ENCODE data around the gene MAGEF1.
"Not testable (repeated sequence)": the region's sequence is repeated elsewhere in the genome, so short reads cannot be mapped to it uniquely, and the experiment has no call there.

MAGEF1 gene

GRCh38 chr3:184741798-184742675 lies 30.2 kb upstream of the MAGEF1 start:
- DNase-seq, result no peak

- DNase-seq, result no peak
These were observed 29.3 kb upstream of the MAGEF1 start for GRCh38 chr3:184741259-184741556.

GRCh38 chr3:184740509-184741258 lies 28.8 kb upstream of the MAGEF1 start:
- peak; percentile 30 for DNase-seq

- DNase-seq, result peak; percentile 12
These were observed 28.0 kb upstream of the MAGEF1 start for GRCh38 chr3:184739594-184740505.

- no peak for DNase-seq
These were observed 27.1 kb upstream of the MAGEF1 start for GRCh38 chr3:184738982-184739381.

GRCh38 chr3:184738506-184738890 lies 26.6 kb upstream of the MAGEF1 start:
- no peak for DNase-seq

GRCh38 chr3:184737641-184738505 lies 26.0 kb upstream of the MAGEF1 start:
- no peak for DNase-seq

- no peak for DNase-seq
These were observed 25.2 kb upstream of the MAGEF1 start for GRCh38 chr3:184737063-184737462.

GRCh38 chr3:184734903-184735701 lies 23.2 kb upstream of the MAGEF1 start:
- DNase-seq, result no peak

GRCh38 chr3:184733971-184734608 lies 22.2 kb upstream of the MAGEF1 start:
- no peak for DNase-seq

GRCh38 chr3:184733181-184733580 lies 21.3 kb upstream of the MAGEF1 start:
- no peak for DNase-seq

GRCh38 chr3:184731786-184732537 lies 20.1 kb upstream of the MAGEF1 start:
- no peak for DNase-seq

- DNase-seq, result no peak
These were observed 19.1 kb upstream of the MAGEF1 start for GRCh38 chr3:184730924-184731323.

GRCh38 chr3:184729154-184729553 lies 17.3 kb upstream of the MAGEF1 start:
- not testable (repeated sequence) for DNase-seq

GRCh38 chr3:184728010-184728527 lies 16.2 kb upstream of the MAGEF1 start:
- no peak for DNase-seq

GRCh38 chr3:184727357-184728009 lies 15.6 kb upstream of the MAGEF1 start:
- peak; percentile 62 for DNase-seq

GRCh38 chr3:184726497-184726896 lies 14.6 kb upstream of the MAGEF1 start:
- DNase-seq, result no peak

- no peak for DNase-seq
These were observed 13.4 kb upstream of the MAGEF1 start for GRCh38 chr3:184725176-184725719.

GRCh38 chr3:184724699-184725098 lies 12.8 kb upstream of the MAGEF1 start:
- no peak for DNase-seq

All from activated CD4-positive, alpha-beta T cell treated with anti-CD3 and anti-CD28 coated beads, Interleukin-2, Interleukin-6, amounts not matched to agents 100 ng/mL and 50 ng/mL, durations not matched to agents 16 hours and 8 hours (primary cell).